Keratinocyte (primary cell): Measurements from ENCODE around the gene GAS6.

ENCODE experiments used
- CTCF ChIP-seq, 3 experiments: IDR thresholded peaks in 1 of 3; conservative IDR thresholded peaks in 1 of 3; optimal IDR thresholded peaks in 1 of 3; 2 replicates in 2 of 3; 3 replicates in 1 of 3; pipeline versions ENCODE3 to v1.5.1; 2011; ENCODE audit warnings: low read length in 3 of 3, mild to moderate bottlenecking in 3 of 3, moderate library complexity in 2 of 3, control low read depth in 1 of 3, inconsistent platforms in 1 of 3; ENCODE audit not compliant: insufficient read depth in 2 of 3; ENCODE audit errors: extremely low read depth in 1 of 3
- EZH2 ChIP-seq: IDR thresholded peaks from one replicate; pipeline ENCODE4 v1.6.1; 2012; ENCODE audit warnings: inconsistent platforms, mild to moderate bottlenecking, low read length, moderate library complexity

GRCh38 chr13:113835461-113836270 lies 28.2 kb downstream of the GAS6 start:
- TF ChIP-seq CTCF (optimal IDR thresholded peaks at IDR 0.05 in 1 of 3, IDR thresholded peaks at IDR 0.05 in 1 of 3, conservative IDR thresholded peaks at IDR 0.05 in 1 of 3; ENCODE audit: extremely low read depth in 1 of 3, insufficient read depth in 2 of 3, low read length in 3 of 3) (no peak), EZH2 (no peak)
